ENCODE data around the gene UPK3BL1. TPM values are rescaled to one million over a fixed set of nuclear protein-coding genes. Genes with fewer than 3 reads are reported as not detected.
"Not testable (repeated sequence)": the region's sequence is repeated elsewhere in the genome, so short reads cannot be mapped to it uniquely, and the experiment has no call there.

Gene UPK3BL1
- total RNA-seq, 3 donors from 2014 or later, result 11.8 to 31.3 (median 22.0) TPM

GRCh38 chr7:102592477-102593019, 50.0 kb downstream of the UPK3BL1 start:
- H3K9me3 ChIP-seq; H3K27me3 ChIP-seq; H3K27ac ChIP-seq; intact Hi-C loops (cut with DNase I; ENCODE audit: low total_unique reads); H3K36me3 ChIP-seq; H3K4me1 ChIP-seq; H3K4me3 ChIP-seq: not testable (repeated sequence)
- peak; percentile 61 to 88 for DNase-seq (ENCODE audit: low spot score in 2 of 2)

- H3K27me3 ChIP-seq; intact Hi-C loops (cut with DNase I; ENCODE audit: low total_unique reads); H3K4me3 ChIP-seq: not testable (repeated sequence)
These were observed 52.7 kb downstream of the UPK3BL1 start for GRCh38 chr7:102589857-102590256.

More at GRCh38 chr7:102589857-102590256, 52.7 kb downstream of the UPK3BL1 start:
- not testable (repeated sequence) for H3K36me3 ChIP-seq; H3K4me1 ChIP-seq; H3K27ac ChIP-seq; DNase-seq (ENCODE audit: low spot score in 2 of 2); H3K9me3 ChIP-seq

Other genes with a start within 250 kb of the UPK3BL1 start
- 10 to 100 TPM; 17.3 to 30.5 (median 29.7) TPM for gene PRKRIP1, start 246.4 kb downstream of the UPK3BL1 start, total RNA-seq
- gene ORAI2, start 209.2 kb downstream of the UPK3BL1 start, total RNA-seq, result 10 to 100 TPM in 2 of 3 donors, 1 to 10 TPM in 1; 8.3 to 24.9 (median 18.1) TPM
- 10 to 100 TPM; 15.1 to 28.5 (median 17.8) TPM for gene ALKBH4, start 177.9 kb downstream of the UPK3BL1 start, total RNA-seq
- gene LRWD1, start 177.8 kb downstream of the UPK3BL1 start, total RNA-seq, result 10 to 100 TPM in 2 of 3 donors, 1 to 10 TPM in 1; 7.4 to 20.6 (median 11.6) TPM
- 10 to 100 TPM; 14.3 to 24.2 (median 22.3) TPM for gene POLR2J, start 163.9 kb downstream of the UPK3BL1 start, total RNA-seq
- gene RASA4B, start 125.0 kb downstream of the UPK3BL1 start, total RNA-seq, result 10 to 100 TPM in 1 of 3 donors, 1 to 10 TPM in 2; 3.7 to 11.1 (median 7.2) TPM
- 1 to 10 TPM in 2 of 3 donors, under 1 TPM in 1; 0.98 to 5.7 (median 5.1) TPM for gene UPK3BL2, start 99.1 kb downstream of the UPK3BL1 start, total RNA-seq
- gene SPDYE2, start 91.6 kb downstream of the UPK3BL1 start, total RNA-seq, result not detected
- gene POLR2J3, start 70.2 kb downstream of the UPK3BL1 start, total RNA-seq, result 10 to 100 TPM; 13.5 to 16.5 (median 15.1) TPM
- 10 to 100 TPM; 16.2 to 43.6 (median 17.0) TPM for gene RASA4, start 26.0 kb downstream of the UPK3BL1 start, total RNA-seq
- gene SPDYE2B, start 7.5 kb upstream of the UPK3BL1 start, total RNA-seq, result not detected
- 1 to 10 TPM in 2 of 3 donors, under 1 TPM in 1; 0.88 to 2.7 (median 1.6) TPM for gene POLR2J2, start 28.9 kb upstream of the UPK3BL1 start, total RNA-seq
- 10 to 100 TPM; 10.4 to 22.5 (median 20.3) TPM for gene FAM185A, start 106.2 kb upstream of the UPK3BL1 start, total RNA-seq